ENCODE results near the gene CHCHD3. TPM values are rescaled to one million over a fixed set of nuclear protein-coding genes. Genes with fewer than 3 reads are reported as not detected.

Gene CHCHD3
- total and polyA plus RNA-seq, 9 of the 15 experiments (the other 6 are each of a cell fraction or from before 2014, with no cell fraction given), result 66.2 to 279 (median 204) TPM

- H3K36me3 ChIP-seq (ENCODE audit: control insufficient read depth, insufficient read depth, low read length), result peaks cover 8% of the 10 kb centered on the region; the same call in 1 of the 3 replicates
- no peaks in the 10 kb centered on the region for H3K27me3 ChIP-seq (ENCODE audit: control insufficient read depth in 2 of 2, insufficient read depth in 2 of 2, low read length in 2 of 2)
- no peak overlapping the region for H3K9ac ChIP-seq (ENCODE audit: insufficient read depth in 1 of 2, low read depth in 2 of 2, low read length in 2 of 2)
- no TSS peak for BruUV-seq (replicated peaks)
- no peak overlapping the region for H3K27ac ChIP-seq (ENCODE audit: extremely low read depth, low read depth, low read length)
- FAIRE-seq, result no peak
- WGBS (ENCODE audit: insufficient coverage, low coverage, missing lambda C conversion rate), result 15% methylated on average over 4 of the region's 4 CpGs
- H3K79me2 ChIP-seq (ENCODE audit: control insufficient read depth, insufficient read depth, low read length), result peaks cover 89% of the 10 kb centered on the region
- no peak for ATAC-seq
- no peak overlapping the region for H3K4me2 ChIP-seq (ENCODE audit: insufficient read depth, low read length)
- peaks cover 0 to 10% of the 10 kb centered on the region in 2 experiments; a peak in 2 of 5 replicates for H3K4me1 ChIP-seq (replicated peaks in 1 of 2; ENCODE audit: control insufficient read depth in 2 of 2, insufficient read depth in 2 of 2, low read length in 2 of 2)
- ChIA-PET CTCF (ENCODE audit: low intra/inter-chr PET ratio) (no interaction called here), POLR2A (interaction anchor here (0.8 to 1.6 kb wide), 4 partner anchors 9 to 270 kb away, joined by 3 to 8 read pairs (median 6); no protein-coding TSS in a partner anchor)
- H3K4me3 ChIP-seq, result no peak overlapping the region
- H3K9me3 ChIP-seq (replicated peaks; ENCODE audit: control insufficient read depth, insufficient read depth, low read depth, low read length), result no peaks in the 10 kb centered on the region
- DNase-seq (ENCODE audit: extremely low read depth in 1 of 4, low spot score in 3 of 4), result no peak
- peaks cover 22% of the 10 kb centered on the region for H4K20me1 ChIP-seq (replicated peaks; ENCODE audit: control insufficient read depth, insufficient read depth, low read length)
- intact Hi-C loops (cut with micrococcal nuclease) (no loop called here), in situ Hi-C loops (cut with MboI) (no loop called here)
- no peak overlapping the region for H2AFZ ChIP-seq (ENCODE audit: low read depth, low read length)
- no peaks in the 10 kb centered on the region for H3K9me1 ChIP-seq (ENCODE audit: control insufficient read depth, insufficient read depth, low read length)
- TF ChIP-seq, protein P1, sequence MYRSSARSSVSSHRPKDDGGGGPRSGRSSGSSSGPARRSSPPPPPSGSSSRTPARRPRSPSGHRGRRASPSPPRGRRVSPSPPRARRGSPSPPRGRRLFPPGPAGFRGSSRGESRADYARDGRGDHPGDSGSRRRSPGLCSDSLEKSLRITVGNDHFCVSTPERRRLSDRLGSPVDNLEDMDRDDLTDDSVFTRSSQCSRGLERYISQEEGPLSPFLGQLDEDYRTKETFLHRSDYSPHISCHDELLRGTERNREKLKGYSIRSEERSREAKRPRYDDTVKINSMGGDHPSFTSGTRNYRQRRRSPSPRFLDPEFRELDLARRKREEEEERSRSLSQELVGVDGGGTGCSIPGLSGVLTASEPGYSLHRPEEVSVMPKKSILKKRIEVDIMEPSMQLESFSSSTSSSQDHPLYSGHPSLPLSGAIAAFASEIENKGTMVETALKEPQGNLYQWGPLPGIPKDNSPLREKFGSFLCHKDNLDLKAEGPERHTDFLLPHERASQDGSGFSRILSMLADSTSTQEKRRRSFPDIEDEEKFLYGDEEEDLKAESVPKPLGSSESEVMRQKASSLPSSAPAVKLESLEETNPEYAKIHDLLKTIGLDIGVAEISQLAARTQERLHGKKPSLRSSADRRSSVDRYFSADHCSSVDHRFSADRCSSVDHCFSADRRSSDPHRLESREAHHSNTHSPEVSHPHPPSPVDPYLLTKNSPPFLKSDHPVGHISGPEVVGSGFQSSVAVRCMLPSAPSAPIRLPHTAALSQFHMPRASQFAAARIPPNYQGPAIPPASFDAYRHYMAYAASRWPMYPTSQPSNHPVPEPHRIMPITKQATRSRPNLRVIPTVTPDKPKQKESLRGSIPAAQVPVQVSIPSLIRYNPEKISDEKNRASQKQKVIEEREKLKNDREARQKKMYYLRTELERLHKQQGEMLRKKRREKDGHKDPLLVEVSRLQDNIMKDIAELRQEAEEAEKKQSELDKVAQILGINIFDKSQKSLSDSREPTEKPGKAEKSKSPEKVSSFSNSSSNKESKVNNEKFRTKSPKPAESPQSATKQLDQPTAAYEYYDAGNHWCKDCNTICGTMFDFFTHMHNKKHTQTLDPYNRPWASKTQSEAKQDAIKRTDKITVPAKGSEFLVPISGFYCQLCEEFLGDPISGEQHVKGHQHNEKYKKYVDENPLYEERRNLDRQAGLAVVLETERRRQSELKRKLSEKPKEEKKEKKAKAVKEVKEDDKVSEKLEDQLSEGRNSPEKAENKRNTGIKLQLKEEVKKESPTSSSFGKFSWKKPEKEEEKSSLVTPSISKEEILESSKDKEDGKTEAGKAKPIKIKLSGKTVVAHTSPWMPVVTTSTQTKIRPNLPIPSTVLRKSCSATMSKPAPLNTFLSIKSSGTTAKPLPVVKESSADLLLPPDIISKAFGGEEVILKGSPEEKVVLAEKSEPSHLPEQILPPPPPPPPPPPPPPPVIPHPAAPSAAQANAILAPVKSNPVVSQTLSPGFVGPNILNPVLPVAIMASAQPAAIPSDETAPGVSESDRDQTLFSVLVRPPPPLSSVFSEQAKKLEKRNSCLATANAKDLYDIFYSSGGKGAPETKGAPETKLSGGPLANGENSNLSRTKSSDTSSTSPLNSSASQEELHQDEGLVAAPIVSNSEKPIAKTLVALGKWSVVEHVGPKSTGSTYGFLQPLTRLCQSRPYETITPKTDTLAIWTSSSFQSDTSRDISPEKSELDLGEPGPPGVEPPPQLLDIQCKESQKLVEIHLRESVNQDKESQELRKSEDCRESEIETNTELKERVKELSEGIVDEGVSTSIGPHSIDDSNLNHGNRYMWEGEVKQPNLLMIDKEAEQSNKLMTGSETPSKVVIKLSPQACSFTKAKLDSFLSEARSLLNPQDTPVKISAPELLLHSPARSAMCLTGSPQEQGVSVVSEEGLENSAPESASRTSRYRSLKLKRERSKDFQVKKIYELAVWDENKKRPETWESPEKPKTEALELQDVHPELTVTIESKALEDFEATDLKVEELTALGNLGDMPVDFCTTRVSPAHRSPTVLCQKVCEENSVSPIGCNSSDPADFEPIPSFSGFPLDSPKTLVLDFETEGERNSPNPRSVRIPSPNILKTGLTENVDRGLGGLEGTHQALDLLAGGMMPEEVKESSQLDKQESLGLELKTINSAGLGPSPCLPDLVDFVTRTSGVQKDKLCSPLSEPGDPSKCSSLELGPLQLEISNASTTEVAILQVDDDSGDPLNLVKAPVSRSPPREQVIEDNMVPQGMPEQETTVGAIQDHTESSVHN (IDR thresholded peaks at IDR 0.05; ENCODE audit: borderline replicate concordance in 1 of 2, low read depth in 1 of 2), result no peak
- TF ChIP-seq GTF2F1 (IDR thresholded peaks at IDR 0.05; ENCODE audit: low read depth, low read length) (no peak), ATF3 (IDR thresholded peaks at IDR 0.05) (peak; percentile 53; the same call in 1 of the 2 replicates), ATF3 (CRISPR knock-in tag; conservative IDR thresholded peaks at IDR 0.05) (no peak), SOX6 (IDR thresholded peaks at IDR 0.05) (peak; percentile 27; the same call in 1 of the 2 replicates), FOSL1 (tag; conservative IDR thresholded peaks at IDR 0.05) (peak; percentile 50), ARID1B (IDR thresholded peaks at IDR 0.05) (peak; percentile 55), ARNT (IDR thresholded peaks at IDR 0.05) (no peak), EZH2 (IDR thresholded peaks at IDR 0.05; ENCODE audit: borderline replicate concordance, low read depth, low read length) (no peak), ZNF263 (CRISPR knock-in tag; IDR thresholded peaks at IDR 0.05; ENCODE audit: borderline replicate concordance) (no peak), NFE2 (IDR thresholded peaks at IDR 0.05; ENCODE audit: low read depth) (no peak)
Observed at GRCh38 chr7:133003052-133003910, 78.6 kb downstream of the CHCHD3 start.

All from K562 (cell line).